ENCODE data around the gene ARL2BP.
"Not testable (repeated sequence)": the region's sequence is repeated elsewhere in the genome, so short reads cannot be mapped to it uniquely, and the experiment has no call there.

The ARL2BP gene

GRCh38 chr16:57264381-57264780 is 19.3 kb downstream of the ARL2BP start:
- Histone ChIP-seq H3K9ac (ENCODE audit: low read depth, low read length) (no peak overlapping the region), H3K36me3 (ENCODE audit: insufficient read depth, low read length) (no peaks in the 10 kb centered on the region), H3K4me1 (ENCODE audit: insufficient read depth, low read length) (peaks cover 16% of the 10 kb centered on the region; the same call in 1 of the 2 replicates), H3K9me3 (ENCODE audit: control insufficient read depth, insufficient read depth, low read length) (no peaks in the 10 kb centered on the region)

- Histone ChIP-seq H3K4me1 (ENCODE audit: insufficient read depth, low read length) (peaks cover 14% of the 10 kb centered on the region; the same call in 1 of the 2 replicates), H3K9ac (ENCODE audit: low read depth, low read length) (no peak overlapping the region), H3K36me3 (ENCODE audit: insufficient read depth, low read length) (no peaks in the 10 kb centered on the region), H3K9me3 (ENCODE audit: control insufficient read depth, insufficient read depth, low read length) (no peaks in the 10 kb centered on the region)
Observed at GRCh38 chr16:57264950-57265371, 19.9 kb downstream of the ARL2BP start.

GRCh38 chr16:57265850-57266530 is 20.9 kb downstream of the ARL2BP start:
- Histone ChIP-seq H3K9me3 (ENCODE audit: control insufficient read depth, insufficient read depth, low read length) (no peaks in the 10 kb centered on the region), H3K9ac (ENCODE audit: low read depth, low read length) (no peak overlapping the region), H3K36me3 (ENCODE audit: insufficient read depth, low read length) (no peaks in the 10 kb centered on the region), H3K4me1 (ENCODE audit: insufficient read depth, low read length) (peaks cover 13% of the 10 kb centered on the region; the same call in 1 of the 2 replicates)

GRCh38 chr16:57266531-57267260 is 21.6 kb downstream of the ARL2BP start:
- Histone ChIP-seq H3K36me3 (ENCODE audit: insufficient read depth, low read length) (no peaks in the 10 kb centered on the region), H3K9ac (ENCODE audit: low read depth, low read length) (no peak overlapping the region), H3K4me1 (ENCODE audit: insufficient read depth, low read length) (peaks cover 15% of the 10 kb centered on the region; the same call in 1 of the 2 replicates), H3K9me3 (ENCODE audit: control insufficient read depth, insufficient read depth, low read length) (no peaks in the 10 kb centered on the region)

GRCh38 chr16:57267343-57267742 is 22.3 kb downstream of the ARL2BP start:
- H3K36me3 ChIP-seq (ENCODE audit: insufficient read depth, low read length); H3K9me3 ChIP-seq (ENCODE audit: control insufficient read depth, insufficient read depth, low read length); H3K9ac ChIP-seq (ENCODE audit: low read depth, low read length): not testable (repeated sequence)
- H3K4me1 ChIP-seq (ENCODE audit: insufficient read depth, low read length) = peaks cover 16% of the 10 kb centered on the region; the same call in 1 of the 2 replicates

GRCh38 chr16:57268804-57269800 is 24.0 kb downstream of the ARL2BP start:
- peaks cover 16% of the 10 kb centered on the region; the same call in 1 of the 2 replicates for H3K4me1 ChIP-seq (ENCODE audit: insufficient read depth, low read length)
- H3K9ac ChIP-seq (ENCODE audit: low read depth, low read length) = no peak overlapping the region
- H3K36me3 ChIP-seq (ENCODE audit: insufficient read depth, low read length) = no peaks in the 10 kb centered on the region
- no peaks in the 10 kb centered on the region for H3K9me3 ChIP-seq (ENCODE audit: control insufficient read depth, insufficient read depth, low read length)

- Histone ChIP-seq H3K9me3 (ENCODE audit: control insufficient read depth, insufficient read depth, low read length) (no peaks in the 10 kb centered on the region), H3K4me1 (ENCODE audit: insufficient read depth, low read length) (peaks cover 16% of the 10 kb centered on the region; the same call in 1 of the 2 replicates), H3K36me3 (ENCODE audit: insufficient read depth, low read length) (no peaks in the 10 kb centered on the region), H3K9ac (ENCODE audit: low read depth, low read length) (no peak overlapping the region)
Observed at GRCh38 chr16:57270221-57271062, 25.4 kb downstream of the ARL2BP start.

GRCh38 chr16:57271063-57271345 is 25.9 kb downstream of the ARL2BP start:
- no peak overlapping the region for H3K9ac ChIP-seq (ENCODE audit: low read depth, low read length)
- H3K4me1 ChIP-seq (ENCODE audit: insufficient read depth, low read length) = peaks cover 16% of the 10 kb centered on the region; the same call in 1 of the 2 replicates
- no peaks in the 10 kb centered on the region for H3K9me3 ChIP-seq (ENCODE audit: control insufficient read depth, insufficient read depth, low read length)
- H3K36me3 ChIP-seq (ENCODE audit: insufficient read depth, low read length) = no peaks in the 10 kb centered on the region

GRCh38 chr16:57271867-57272495 is 26.9 kb downstream of the ARL2BP start:
- Histone ChIP-seq H3K4me1 (ENCODE audit: insufficient read depth, low read length) (peaks cover 24% of the 10 kb centered on the region), H3K9ac (ENCODE audit: low read depth, low read length) (no peak overlapping the region), H3K9me3 (ENCODE audit: control insufficient read depth, insufficient read depth, low read length) (no peaks in the 10 kb centered on the region), H3K36me3 (ENCODE audit: insufficient read depth, low read length) (no peaks in the 10 kb centered on the region)

GRCh38 chr16:57273359-57273758 is 28.3 kb downstream of the ARL2BP start:
- Histone ChIP-seq H3K36me3 (ENCODE audit: insufficient read depth, low read length) (no peaks in the 10 kb centered on the region), H3K9me3 (ENCODE audit: control insufficient read depth, insufficient read depth, low read length) (no peaks in the 10 kb centered on the region), H3K4me1 (ENCODE audit: insufficient read depth, low read length) (peaks cover 32% of the 10 kb centered on the region), H3K9ac (ENCODE audit: low read depth, low read length) (no peak overlapping the region)

- Histone ChIP-seq H3K36me3 (ENCODE audit: insufficient read depth, low read length) (no peaks in the 10 kb centered on the region), H3K4me1 (ENCODE audit: insufficient read depth, low read length) (peaks cover 30% of the 10 kb centered on the region), H3K9ac (ENCODE audit: low read depth, low read length) (no peak overlapping the region), H3K9me3 (ENCODE audit: control insufficient read depth, insufficient read depth, low read length) (no peaks in the 10 kb centered on the region)
Observed at GRCh38 chr16:57273826-57274225, 28.8 kb downstream of the ARL2BP start.

- not testable (repeated sequence) for H3K9me3 ChIP-seq (ENCODE audit: control insufficient read depth, insufficient read depth, low read length)
Observed at GRCh38 chr16:57275946-57276345, 30.9 kb downstream of the ARL2BP start.

GRCh38 chr16:57276596-57276995 is 31.5 kb downstream of the ARL2BP start:
- Histone ChIP-seq H3K4me1 (ENCODE audit: insufficient read depth, low read length) (peaks cover 18% of the 10 kb centered on the region), H3K36me3 (ENCODE audit: insufficient read depth, low read length) (no peaks in the 10 kb centered on the region), H3K9me3 (ENCODE audit: control insufficient read depth, insufficient read depth, low read length) (no peaks in the 10 kb centered on the region), H3K9ac (ENCODE audit: low read depth, low read length) (no peak overlapping the region)

More at GRCh38 chr16:57275946-57276345, 30.9 kb downstream of the ARL2BP start:
- H3K9ac ChIP-seq (ENCODE audit: low read depth, low read length); H3K36me3 ChIP-seq (ENCODE audit: insufficient read depth, low read length): not testable (repeated sequence)
- H3K4me1 ChIP-seq (ENCODE audit: insufficient read depth, low read length) = peaks cover 19% of the 10 kb centered on the region
